GM23338 (cell line): ENCODE measurements around the gene PAQR4. TPM values are rescaled to one million over a fixed set of nuclear protein-coding genes. Genes with fewer than 3 reads are reported as not detected.
A peak's percentile ranks its signal among the peaks of the same experiment; 100 is the strongest.

Source experiments
- ATAC-seq: fragments of 200-7000 bp; cut with Tn5 transposase; 3 replicates; pipeline ENCODE4 v1.9.1; 2020
- DNase-seq: peaks from one replicate; pipeline ENCODE4 v3.0.0-alpha.2; 2015; ENCODE audit warnings: low spot score
- H2AFZ ChIP-seq: fragments of 200-600 bp; sonication (generic); 2 replicates; pipeline ENCODE4 v1.8.0; 2016; ENCODE audit warnings: antibody characterized with exemption, mild to moderate bottlenecking, moderate library complexity
- H3F3A ChIP-seq: fragments of 200-600 bp; sonication (generic); replicated peaks from 2 replicates; pipeline ENCODE4 v1.8.0; 2017; ENCODE audit warnings: antibody characterized with exemption, mixed run types, low read depth
- H3K27ac ChIP-seq: fragments of 200-600 bp; sonication (generic); 2 replicates; pipeline ENCODE4 v1.6.1; 2016; ENCODE audit warnings: low read depth
- H3K27me3 ChIP-seq: fragments of 200-600 bp; sonication (generic); 2 replicates; pipeline ENCODE4 v1.8.0; 2016; ENCODE audit warnings: mild to moderate bottlenecking, mixed run types, moderate library complexity; ENCODE audit not compliant: insufficient read depth
- H3K36me3 ChIP-seq: fragments of 200-600 bp; sonication (generic); 2 replicates; pipeline ENCODE4 v1.8.0; 2016; ENCODE audit warnings: mild to moderate bottlenecking; ENCODE audit not compliant: insufficient read depth
- H3K4me1 ChIP-seq: fragments of 200-600 bp; sonication (generic); 2 replicates; pipeline ENCODE4 v1.8.0; 2016; ENCODE audit warnings: mild to moderate bottlenecking, moderate library complexity; ENCODE audit not compliant: insufficient read depth
- H3K4me2 ChIP-seq: fragments of 200-600 bp; sonication (generic); 2 replicates; pipeline ENCODE4 v1.7.1; 2017; ENCODE audit warnings: mixed run types
- H3K4me3 ChIP-seq: fragments of 200-600 bp; sonication (generic); 2 replicates; pipeline ENCODE4 v1.6.1; 2016; ENCODE audit warnings: mixed run types
- H3K79me2 ChIP-seq: fragments of 200-600 bp; sonication (generic); replicated peaks from 2 replicates; pipeline ENCODE4 v1.8.0; 2017; ENCODE audit warnings: mild to moderate bottlenecking; ENCODE audit not compliant: insufficient read depth
- H3K9me2 ChIP-seq: fragments of 200-600 bp; sonication (generic); 2 replicates; pipeline ENCODE4 v1.8.0; 2017; ENCODE audit not compliant: insufficient read depth
- H4K20me1 ChIP-seq: fragments of 200-600 bp; sonication (generic); replicated peaks from 2 replicates; pipeline ENCODE4 v1.8.0; 2017; ENCODE audit warnings: mild to moderate bottlenecking; ENCODE audit not compliant: insufficient read depth
- H3K27ac Mint-ChIP-seq: 2 replicates; pipeline ENCODE4 v1.8.0; 2020; ENCODE audit warnings: inconsistent platforms, mild to moderate bottlenecking, moderate library complexity, mixed read lengths
- H3K27me3 Mint-ChIP-seq: 3 replicates; pipeline ENCODE4 v1.8.0; 2022; ENCODE audit warnings: low read depth, mild to moderate bottlenecking, moderate library complexity, mixed read lengths, inconsistent platforms; ENCODE audit not compliant: insufficient read depth, poor library complexity
- H3K36me3 Mint-ChIP-seq: 3 replicates; pipeline ENCODE4 v1.8.0; 2021; ENCODE audit warnings: low read depth, mild to moderate bottlenecking, inconsistent platforms, moderate library complexity, mixed read lengths
- H3K4me1 Mint-ChIP-seq: 3 replicates; pipeline ENCODE4 v1.8.0; 2020; ENCODE audit warnings: mild to moderate bottlenecking, inconsistent platforms, mixed read lengths
- H3K4me3 Mint-ChIP-seq: 3 replicates; pipeline ENCODE4 v1.8.0; 2021; ENCODE audit warnings: moderate library complexity, mild to moderate bottlenecking, inconsistent platforms, mixed read lengths
- H3K9me3 Mint-ChIP-seq: 3 replicates; pipeline ENCODE4 v1.8.0; 2020; ENCODE audit warnings: moderate library complexity, mild to moderate bottlenecking, inconsistent platforms, mixed read lengths
- CREB1 ChIP-seq: fragments of 250-450 bp; sonication (Bioruptor Pico); IDR thresholded peaks from 2 replicates; pipeline ENCODE4 v1.5.0; 2020; ENCODE audit warnings: low read depth, mild to moderate bottlenecking, moderate library complexity
- EZH2 ChIP-seq: fragments of 200-600 bp; sonication (generic); IDR thresholded peaks from one replicate; pipeline ENCODE4 v1.8.0; 2017; ENCODE audit warnings: antibody characterized with exemption, mild to moderate bottlenecking, low read depth; ENCODE audit not compliant: unreplicated experiment
- EZH2phosphoT487 ChIP-seq: fragments of 200-600 bp; sonication (generic); IDR thresholded peaks from one replicate; pipeline ENCODE4 v1.8.1; 2018; ENCODE audit warnings: antibody characterized with exemption; ENCODE audit not compliant: unreplicated experiment
- JUNB ChIP-seq: IDR thresholded peaks from one replicate; pipeline ENCODE4 v1.6.1; 2016; ENCODE audit warnings: antibody characterized with exemption; ENCODE audit not compliant: unreplicated experiment
- NANOG ChIP-seq: IDR thresholded peaks from 2 replicates; pipeline ENCODE4 v1.6.1; 2016; ENCODE audit warnings: antibody characterized with exemption, borderline replicate concordance
- POLR2AphosphoS5 ChIP-seq: IDR thresholded peaks from 2 replicates; pipeline ENCODE4 v1.6.1; 2016; ENCODE audit warnings: antibody characterized with exemption, low read depth
- STAT1 ChIP-seq: IDR thresholded peaks from one replicate; pipeline ENCODE4 v1.6.1; 2016; ENCODE audit warnings: antibody characterized with exemption; ENCODE audit not compliant: unreplicated experiment
- ZNF114 ChIP-seq: fragments of 250-450 bp; sonication (Bioruptor Pico); IDR thresholded peaks from 2 replicates; pipeline ENCODE4 v1.5.0; 2020; ENCODE audit warnings: mild to moderate bottlenecking, moderate library complexity
- ZNF331 ChIP-seq: fragments of 250-450 bp; sonication (Bioruptor Pico); IDR thresholded peaks from 2 replicates; pipeline ENCODE4 v1.5.0; 2020; ENCODE audit warnings: low read depth, mild to moderate bottlenecking, moderate library complexity
- polyA plus RNA-seq: library from polyadenylated mRNA; unstranded; fragments of >200 nt; fragmentation: Nextera tagmentation; extraction: Ambion mirVana; gene quantifications from 2 replicates; pipeline ENCODE4 v1.2.1, GENCODE V29; 2016
- total RNA-seq: library from RNA; depleted of rRNA; stranded (reverse); fragments of >200 nt; shearing (Covaris generic); gene quantifications from 2 replicates; pipeline ENCODE4 v1.2.3, GENCODE V29; 2014
- TF ChIP-seq, protein P1 (sequence below): IDR thresholded peaks from one replicate; pipeline ENCODE4 v1.6.1; 2018; ENCODE audit warnings: antibody characterized with exemption; ENCODE audit not compliant: unreplicated experiment
- TF ChIP-seq, protein P2 (sequence below): IDR thresholded peaks from 2 replicates; pipeline ENCODE4 v1.6.1; 2016; ENCODE audit warnings: antibody characterized with exemption
- TF ChIP-seq, protein P3 (sequence below), 2 experiments: fragments of 200-600 bp in 1 of 2; sonication (generic) in 1 of 2; conservative IDR thresholded peaks; 2 replicates each; pipeline versions ENCODE4 v1.5.1 to v1.6.1; 2016 to 2017; ENCODE audit warnings: antibody characterized with exemption in 2 of 2, low read depth in 2 of 2, mild to moderate bottlenecking in 2 of 2, moderate library complexity in 1 of 2

PAQR4 gene
- total and polyA plus RNA-seq, 2 experiments from 2014 or later, result 7.0 to 29.3 TPM

DNA sequence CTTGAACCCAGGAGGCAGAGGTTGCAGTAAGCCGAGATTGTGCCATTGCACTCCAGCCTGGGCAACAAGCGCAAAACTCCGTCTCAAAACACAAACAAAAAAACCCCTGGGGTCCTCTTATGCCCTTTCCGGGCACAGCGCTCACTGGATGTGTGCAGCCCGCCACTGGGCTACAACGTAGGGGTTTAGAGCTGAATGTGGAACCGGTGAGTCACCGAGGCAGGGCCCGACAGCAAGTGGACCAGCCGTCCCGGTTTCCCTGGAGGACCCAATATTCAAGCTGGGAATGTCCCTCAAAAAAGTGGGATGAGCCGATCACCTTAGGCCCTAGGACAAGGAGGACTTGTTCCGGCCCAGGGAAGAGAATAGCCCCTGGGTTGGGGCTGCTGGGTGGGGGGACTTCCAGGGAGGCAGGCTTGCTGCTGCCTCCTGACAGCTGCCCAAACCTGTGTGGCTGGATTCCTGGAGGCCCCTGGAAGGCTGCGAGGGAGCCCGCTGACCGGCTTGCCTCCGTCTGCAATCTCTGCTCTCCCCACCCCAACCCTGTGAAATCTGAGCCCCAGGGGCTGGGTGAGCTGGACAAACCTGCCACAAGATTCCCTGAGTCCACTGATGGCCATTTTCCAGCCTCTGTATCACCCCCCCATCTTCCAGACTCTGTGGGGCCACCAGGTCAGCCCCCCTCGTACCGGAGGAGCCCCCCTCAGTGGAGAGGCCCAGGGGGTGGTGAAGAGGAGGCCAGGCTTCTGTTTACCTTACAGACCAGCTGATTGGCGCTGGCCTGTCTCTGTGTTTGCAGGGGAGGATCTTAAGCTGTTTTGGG lies 40.6 kb downstream of the PAQR4 start (continued):
- TF ChIP-seq, protein P1, sequence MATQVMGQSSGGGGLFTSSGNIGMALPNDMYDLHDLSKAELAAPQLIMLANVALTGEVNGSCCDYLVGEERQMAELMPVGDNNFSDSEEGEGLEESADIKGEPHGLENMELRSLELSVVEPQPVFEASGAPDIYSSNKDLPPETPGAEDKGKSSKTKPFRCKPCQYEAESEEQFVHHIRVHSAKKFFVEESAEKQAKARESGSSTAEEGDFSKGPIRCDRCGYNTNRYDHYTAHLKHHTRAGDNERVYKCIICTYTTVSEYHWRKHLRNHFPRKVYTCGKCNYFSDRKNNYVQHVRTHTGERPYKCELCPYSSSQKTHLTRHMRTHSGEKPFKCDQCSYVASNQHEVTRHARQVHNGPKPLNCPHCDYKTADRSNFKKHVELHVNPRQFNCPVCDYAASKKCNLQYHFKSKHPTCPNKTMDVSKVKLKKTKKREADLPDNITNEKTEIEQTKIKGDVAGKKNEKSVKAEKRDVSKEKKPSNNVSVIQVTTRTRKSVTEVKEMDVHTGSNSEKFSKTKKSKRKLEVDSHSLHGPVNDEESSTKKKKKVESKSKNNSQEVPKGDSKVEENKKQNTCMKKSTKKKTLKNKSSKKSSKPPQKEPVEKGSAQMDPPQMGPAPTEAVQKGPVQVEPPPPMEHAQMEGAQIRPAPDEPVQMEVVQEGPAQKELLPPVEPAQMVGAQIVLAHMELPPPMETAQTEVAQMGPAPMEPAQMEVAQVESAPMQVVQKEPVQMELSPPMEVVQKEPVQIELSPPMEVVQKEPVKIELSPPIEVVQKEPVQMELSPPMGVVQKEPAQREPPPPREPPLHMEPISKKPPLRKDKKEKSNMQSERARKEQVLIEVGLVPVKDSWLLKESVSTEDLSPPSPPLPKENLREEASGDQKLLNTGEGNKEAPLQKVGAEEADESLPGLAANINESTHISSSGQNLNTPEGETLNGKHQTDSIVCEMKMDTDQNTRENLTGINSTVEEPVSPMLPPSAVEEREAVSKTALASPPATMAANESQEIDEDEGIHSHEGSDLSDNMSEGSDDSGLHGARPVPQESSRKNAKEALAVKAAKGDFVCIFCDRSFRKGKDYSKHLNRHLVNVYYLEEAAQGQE, result peak; percentile 33
- TF ChIP-seq NANOG (no peak), CREB1 (CRISPR knock-in tag) (0 out of 2 replicates have a peak, but pooled peaks have one; percentile 17)
- TF ChIP-seq, protein P2, sequence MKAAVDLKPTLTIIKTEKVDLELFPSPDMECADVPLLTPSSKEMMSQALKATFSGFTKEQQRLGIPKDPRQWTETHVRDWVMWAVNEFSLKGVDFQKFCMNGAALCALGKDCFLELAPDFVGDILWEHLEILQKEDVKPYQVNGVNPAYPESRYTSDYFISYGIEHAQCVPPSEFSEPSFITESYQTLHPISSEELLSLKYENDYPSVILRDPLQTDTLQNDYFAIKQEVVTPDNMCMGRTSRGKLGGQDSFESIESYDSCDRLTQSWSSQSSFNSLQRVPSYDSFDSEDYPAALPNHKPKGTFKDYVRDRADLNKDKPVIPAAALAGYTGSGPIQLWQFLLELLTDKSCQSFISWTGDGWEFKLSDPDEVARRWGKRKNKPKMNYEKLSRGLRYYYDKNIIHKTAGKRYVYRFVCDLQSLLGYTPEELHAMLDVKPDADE, result 0 out of 2 replicates have a peak, but pooled peaks have one; percentile 17

DNA sequence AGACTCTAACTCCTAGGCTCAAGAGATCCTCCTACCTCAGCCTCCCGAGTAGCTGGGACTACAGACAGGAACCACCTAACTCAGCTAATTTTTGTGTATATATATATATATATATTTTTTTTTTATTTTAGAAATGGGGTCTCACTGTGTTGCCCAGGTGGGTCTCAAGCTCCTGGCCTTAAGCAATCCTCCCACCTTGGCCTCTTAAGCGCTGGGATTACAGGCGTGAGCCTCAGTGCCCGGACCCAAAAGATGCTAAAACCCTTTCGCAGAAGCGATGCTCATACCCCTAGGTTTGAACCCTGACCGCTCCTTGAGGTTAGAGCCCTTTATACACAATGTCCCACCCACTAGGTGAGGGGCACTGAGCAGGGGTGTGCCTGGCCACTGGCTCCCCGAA lies 41.4 kb downstream of the PAQR4 start:
- peaks cover 26% of the 10 kb centered on the region for H3K36me3 Mint-ChIP-seq
- H3K27me3 ChIP-seq, result peaks cover 11% of the 10 kb centered on the region
- H3K27ac ChIP-seq, result peak overlapping the region; percentile 100
- TF ChIP-seq, protein P1, result no peak
- TF ChIP-seq ZNF331 (CRISPR knock-in tag) (no peak), JUNB (no peak), NANOG (no peak), POLR2AphosphoS5 (no peak), EZH2phosphoT487 (no peak), EZH2 (no peak), ZNF114 (CRISPR knock-in tag) (no peak), STAT1 (no peak), CREB1 (CRISPR knock-in tag) (no peak)
- TF ChIP-seq, protein P2, result no peak
- TF ChIP-seq, protein P3, sequence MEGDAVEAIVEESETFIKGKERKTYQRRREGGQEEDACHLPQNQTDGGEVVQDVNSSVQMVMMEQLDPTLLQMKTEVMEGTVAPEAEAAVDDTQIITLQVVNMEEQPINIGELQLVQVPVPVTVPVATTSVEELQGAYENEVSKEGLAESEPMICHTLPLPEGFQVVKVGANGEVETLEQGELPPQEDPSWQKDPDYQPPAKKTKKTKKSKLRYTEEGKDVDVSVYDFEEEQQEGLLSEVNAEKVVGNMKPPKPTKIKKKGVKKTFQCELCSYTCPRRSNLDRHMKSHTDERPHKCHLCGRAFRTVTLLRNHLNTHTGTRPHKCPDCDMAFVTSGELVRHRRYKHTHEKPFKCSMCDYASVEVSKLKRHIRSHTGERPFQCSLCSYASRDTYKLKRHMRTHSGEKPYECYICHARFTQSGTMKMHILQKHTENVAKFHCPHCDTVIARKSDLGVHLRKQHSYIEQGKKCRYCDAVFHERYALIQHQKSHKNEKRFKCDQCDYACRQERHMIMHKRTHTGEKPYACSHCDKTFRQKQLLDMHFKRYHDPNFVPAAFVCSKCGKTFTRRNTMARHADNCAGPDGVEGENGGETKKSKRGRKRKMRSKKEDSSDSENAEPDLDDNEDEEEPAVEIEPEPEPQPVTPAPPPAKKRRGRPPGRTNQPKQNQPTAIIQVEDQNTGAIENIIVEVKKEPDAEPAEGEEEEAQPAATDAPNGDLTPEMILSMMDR (conservative IDR thresholded peaks at IDR 0.05; ENCODE audit: low read depth in 2 of 2), result no peak

More for the DNA sequence above, 41.4 kb downstream of the PAQR4 start:
- ATAC-seq, result no peak
- H3K79me2 ChIP-seq, result no peaks in the 10 kb centered on the region; the same call in 1 of the 2 replicates
- H3F3A ChIP-seq, result peaks cover 58% of the 10 kb centered on the region
- H3K27me3 Mint-ChIP-seq, result peaks cover 55% of the 10 kb centered on the region
- no peaks in the 10 kb centered on the region for H3K9me2 ChIP-seq
- DNase-seq, result no peak
- H3K27ac Mint-ChIP-seq, result peak overlapping the region; percentile 85; the same call in 1 of the 2 replicates
- peaks cover 84% of the 10 kb centered on the region for H3K4me1 ChIP-seq
- no peaks in the 10 kb centered on the region for H3K36me3 ChIP-seq
- peaks cover 74% of the 10 kb centered on the region for H3K4me1 Mint-ChIP-seq
- no peak overlapping the region for H2AFZ ChIP-seq
- H4K20me1 ChIP-seq, result peaks cover 8% of the 10 kb centered on the region
- H3K4me2 ChIP-seq, result peak overlapping the region; percentile 88
- H3K4me3 ChIP-seq, result peak overlapping the region; percentile 55; the same call in 1 of the 2 replicates
- H3K9me3 Mint-ChIP-seq, result no peaks in the 10 kb centered on the region
- H3K4me3 Mint-ChIP-seq, result peak overlapping the region; percentile 82; the same call in 1 of the 3 replicates
